ENCODE results near the gene SBK1.
A peak's percentile ranks its signal among the peaks of the same experiment; 100 is the strongest.

The SBK1 gene

DNA sequence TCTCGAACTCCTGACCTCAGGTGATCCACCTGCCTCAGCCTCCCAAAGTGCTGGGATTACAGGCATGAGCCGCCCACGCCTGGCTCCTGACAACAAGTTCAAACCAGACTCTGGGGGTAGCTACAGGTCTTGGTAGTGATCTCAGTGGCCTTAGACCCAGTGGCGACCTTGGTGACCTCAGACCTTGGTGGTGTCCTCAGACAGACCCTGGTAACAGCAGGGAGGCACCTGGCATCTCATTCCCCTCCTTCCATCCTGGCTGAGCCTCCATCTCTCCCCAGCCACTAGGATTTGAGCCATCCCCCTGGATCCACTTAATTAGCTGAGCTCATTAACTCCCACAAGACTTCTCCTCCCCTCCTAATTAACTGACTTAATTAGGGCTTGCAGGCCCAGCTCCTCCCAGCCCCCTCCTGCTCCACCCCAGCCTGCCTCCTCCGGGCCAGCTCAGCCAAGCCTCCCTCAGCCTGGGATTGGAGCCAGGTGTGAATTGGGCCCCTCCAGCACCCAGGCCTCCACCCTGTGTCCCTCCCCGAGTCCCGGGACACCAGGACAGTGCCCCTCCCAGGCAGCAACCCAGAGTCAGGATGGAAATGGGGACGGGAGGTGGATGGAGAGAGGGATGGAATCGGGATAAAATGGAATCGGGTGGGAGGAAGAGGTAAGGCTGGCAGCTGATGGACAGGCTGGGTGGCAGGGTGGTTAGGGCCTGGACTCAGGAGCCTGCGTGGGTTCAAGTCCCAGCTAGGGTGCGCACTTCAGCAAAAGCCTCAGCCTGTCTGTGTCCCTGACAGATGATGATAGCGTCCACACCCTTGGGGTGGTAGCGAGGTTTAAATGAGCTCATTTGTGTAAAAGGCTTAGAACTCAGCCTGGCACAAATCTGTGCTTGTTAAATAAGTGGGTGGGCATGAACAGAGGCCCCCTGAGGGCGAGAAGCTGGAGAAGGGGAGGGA, 11.2 kb upstream of the SBK1 start:
- peak in 12 of 56 donors; percentile 8 to 66 (median 27) for DNase-seq

DNA sequence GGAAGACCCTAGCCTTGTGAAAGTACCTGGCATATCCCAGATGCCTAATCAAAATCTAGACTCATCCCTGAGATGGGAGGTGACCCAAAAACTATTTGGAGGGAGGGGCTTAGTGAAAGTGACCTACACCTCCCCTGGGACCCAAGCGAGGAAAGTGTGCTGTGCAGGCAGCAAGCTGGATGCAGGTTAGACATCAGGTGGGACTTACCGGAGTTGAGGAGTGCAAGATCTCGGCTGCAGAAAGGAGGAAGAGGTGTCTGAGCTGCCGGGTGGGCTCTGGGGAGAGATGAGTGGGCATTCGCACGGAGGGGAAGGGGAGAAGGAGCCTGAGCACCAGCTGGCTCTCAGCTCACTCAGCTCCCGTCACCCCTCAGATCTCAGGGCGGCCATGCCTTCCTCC, 10.3 kb upstream of the SBK1 start:
- DNase-seq, result no peak

GRCh38 chr16:28283173-28283572, 9.2 kb upstream of the SBK1 start:
- no peak for DNase-seq

- DNase-seq, result peak in 6 of 56 donors; percentile 7 to 28 (median 18)
Observed at GRCh38 chr16:28283798-28284577, 8.3 kb upstream of the SBK1 start.

- DNase-seq, result no peak
Observed at GRCh38 chr16:28285649-28286048, 6.7 kb upstream of the SBK1 start.

- no peak for DNase-seq
Observed at GRCh38 chr16:28288114-28288513, 4.2 kb upstream of the SBK1 start.

DNA sequence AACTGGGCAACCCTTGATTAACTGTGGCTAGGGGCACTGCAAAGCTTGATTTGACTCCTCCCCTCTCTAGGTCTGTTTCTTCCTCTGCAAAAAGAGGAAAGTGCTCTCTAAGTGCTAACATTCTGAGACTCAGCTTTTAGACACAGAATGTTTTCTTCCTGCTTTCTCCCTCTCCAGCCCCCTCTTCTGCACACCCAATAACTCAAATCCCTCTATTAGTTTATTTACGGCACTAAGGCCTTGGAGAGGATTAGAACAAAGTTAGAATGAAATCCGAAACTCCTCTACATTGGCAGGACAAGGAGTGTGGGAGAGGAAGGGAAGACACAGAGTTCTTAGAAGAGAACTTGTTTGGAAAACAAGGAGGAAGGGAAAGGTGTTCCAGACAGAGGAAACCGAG, 3.3 kb upstream of the SBK1 start:
- DNase-seq, result no peak

GRCh38 chr16:28289939-28290858, 2.1 kb upstream of the SBK1 start:
- DNase-seq, result no peak

- no peak for DNase-seq
Observed at GRCh38 chr16:28290859-28291254, 1.5 kb upstream of the SBK1 start.

- DNase-seq, result peak in 9 of 56 donors; percentile 10 to 35 (median 19)
Observed at GRCh38 chr16:28292731-28293600, 641 bp downstream of the SBK1 start.

GRCh38 chr16:28293601-28293960, 1.3 kb downstream of the SBK1 start:
- DNase-seq, result no peak

DNA sequence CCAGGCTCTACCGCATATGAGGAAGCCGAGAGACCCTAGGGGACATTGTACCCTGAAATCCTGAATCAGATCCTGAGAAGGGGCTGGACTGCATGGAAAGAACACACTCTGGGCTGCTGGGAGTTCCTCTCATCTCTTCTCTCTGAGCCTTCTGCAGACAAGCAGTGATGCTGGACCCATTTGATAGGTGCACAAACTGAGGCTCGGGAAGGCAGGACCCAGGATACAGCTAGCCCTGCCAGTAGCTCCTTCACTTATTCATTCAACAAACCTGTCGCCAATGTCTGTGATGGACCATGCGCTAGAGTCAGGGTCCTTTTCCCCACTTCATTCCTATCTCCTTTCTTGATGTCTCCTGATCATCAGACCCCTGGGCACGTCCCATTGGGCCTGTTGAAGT, 1.9 kb downstream of the SBK1 start:
- no peak for DNase-seq

DNA sequence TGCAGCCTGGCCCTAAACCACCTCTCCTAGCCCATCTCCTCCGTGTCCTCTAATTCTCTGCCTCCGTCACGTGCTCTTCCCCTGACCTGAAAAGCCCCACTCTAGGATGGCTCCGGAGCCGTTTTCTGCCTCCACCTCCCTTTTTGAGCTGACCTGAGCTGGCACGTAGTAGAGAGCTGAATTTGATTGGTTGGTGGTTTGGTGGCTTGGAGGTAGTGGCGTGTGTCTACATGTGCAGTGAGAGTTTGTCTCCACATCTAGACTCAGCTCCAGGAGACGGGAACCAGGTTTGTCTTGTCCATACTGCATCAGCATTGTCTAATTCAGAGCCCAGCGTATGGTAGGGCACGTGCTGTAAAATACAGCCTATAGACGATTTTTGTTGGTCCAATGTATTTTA, 3.0 kb downstream of the SBK1 start:
- no peak for DNase-seq

DNA sequence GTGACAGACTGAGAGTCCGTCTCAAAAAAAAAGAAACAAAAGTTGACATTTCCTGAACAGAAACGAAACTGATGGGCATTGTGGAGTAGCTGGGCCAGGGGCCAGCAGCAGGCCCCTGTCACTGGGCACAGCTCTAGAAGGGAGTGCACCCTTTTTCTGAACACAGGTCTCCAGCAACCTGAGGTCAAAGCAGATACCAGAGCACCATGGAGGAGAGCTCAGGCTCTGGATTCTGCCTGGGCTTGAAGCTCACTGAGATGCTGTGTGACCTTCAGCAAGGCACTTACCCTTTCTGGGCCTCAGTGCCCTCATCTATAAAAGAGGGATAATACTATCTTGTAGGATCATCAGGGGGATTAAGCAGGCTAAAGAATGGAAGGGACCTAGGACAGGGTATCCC, 5.0 kb downstream of the SBK1 start:
- no peak for DNase-seq

DNA sequence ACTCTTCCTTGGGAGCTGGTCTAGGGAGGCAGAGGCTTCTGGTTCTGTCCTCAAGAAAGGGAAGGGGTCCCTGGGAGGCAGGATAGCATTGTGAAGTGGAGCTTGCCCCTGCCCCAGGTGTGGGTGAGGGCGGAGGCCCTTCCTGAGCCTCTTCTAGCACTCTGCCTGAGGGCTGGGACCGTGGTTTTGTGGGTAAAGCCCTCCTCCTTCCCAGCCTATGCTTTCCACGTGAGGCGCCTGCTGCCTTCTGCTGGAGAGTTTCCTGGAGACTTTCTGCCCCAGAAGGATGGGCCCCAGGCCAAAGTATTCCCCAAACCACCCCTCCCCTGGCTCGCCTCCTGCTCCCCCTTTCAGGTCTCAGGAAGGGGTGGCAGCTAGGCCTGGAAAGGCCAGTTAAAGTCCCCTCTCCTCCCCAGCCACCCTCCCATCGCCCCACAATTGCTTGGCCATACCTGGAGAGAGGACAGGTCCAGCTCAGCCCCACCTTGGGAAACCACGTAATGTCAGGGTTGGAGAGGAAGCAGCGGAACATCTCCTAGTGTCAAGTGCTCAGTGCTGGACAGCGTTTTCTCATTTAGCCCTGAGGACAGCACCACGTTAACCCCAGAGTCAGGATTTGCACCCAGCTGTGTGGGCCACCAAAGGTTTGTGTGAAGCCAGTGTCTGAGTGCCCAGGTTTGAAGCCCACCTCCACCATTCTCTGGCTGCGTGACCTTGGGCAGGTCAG, 5.6 kb downstream of the SBK1 start:
- DNase-seq, result no peak

DNA sequence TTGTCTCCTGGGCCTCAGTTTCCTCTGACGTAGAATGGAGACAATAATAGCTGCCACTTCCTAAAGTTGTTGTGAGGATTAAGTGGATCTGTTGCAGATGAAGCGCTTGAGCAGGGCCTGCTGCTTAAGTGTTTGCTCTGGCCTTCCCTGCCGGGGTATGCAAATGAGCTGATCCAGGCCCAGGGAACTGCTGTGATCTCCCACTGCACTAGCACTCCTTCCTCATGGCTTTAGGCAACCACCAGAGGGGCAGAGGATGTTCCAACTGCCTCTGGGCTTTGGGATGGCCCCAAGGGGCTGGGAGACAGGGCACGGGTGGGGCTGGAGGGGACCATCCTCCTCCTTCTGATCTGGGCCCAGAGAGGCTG, 6.2 kb downstream of the SBK1 start:
- no peak for DNase-seq

DNA sequence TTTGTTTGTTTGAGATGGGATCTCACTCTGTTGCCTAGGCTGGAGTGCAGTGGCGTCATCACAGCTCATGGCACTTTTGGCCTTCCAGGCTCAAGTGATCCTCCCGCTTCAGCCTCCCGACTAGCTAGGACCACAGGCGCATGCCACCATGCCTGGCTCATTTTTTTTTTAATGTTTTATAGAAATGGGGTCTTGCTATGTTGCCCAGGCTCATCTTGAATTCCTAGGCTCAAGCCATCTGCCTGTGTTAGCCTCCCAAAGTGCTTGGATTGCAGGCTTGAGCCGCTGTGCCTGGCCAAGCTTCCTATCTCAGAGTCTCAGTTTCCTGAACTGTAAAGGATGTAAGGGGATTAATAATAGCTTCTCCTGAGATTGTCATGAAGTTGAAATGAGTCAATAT, 8.0 kb downstream of the SBK1 start:
- DNase-seq, result no peak

DNA sequence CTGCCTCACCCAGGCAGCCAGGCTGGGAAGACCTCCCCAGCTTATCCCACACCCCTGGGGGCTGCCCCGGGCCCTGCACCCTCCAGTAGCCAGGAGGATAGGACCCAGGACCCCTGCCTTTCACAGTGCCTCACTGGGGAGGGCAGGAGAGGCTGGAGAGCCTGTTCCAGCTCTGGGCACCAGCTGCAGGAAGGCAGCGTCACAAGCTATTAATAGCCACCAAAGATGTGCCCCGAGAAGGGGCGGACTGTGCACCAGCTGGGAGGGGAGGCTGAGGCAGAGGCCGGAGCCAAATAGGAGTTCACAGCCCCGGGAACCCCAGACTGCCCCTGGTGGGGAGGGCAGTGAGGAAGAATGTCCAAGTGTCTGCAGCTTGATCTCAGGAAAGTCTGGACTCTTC, 8.8 kb downstream of the SBK1 start:
- peak in 1 of 56 donors; percentile 50 for DNase-seq

GRCh38 chr16:28301620-28302019, 9.3 kb downstream of the SBK1 start:
- DNase-seq, result no peak

DNA sequence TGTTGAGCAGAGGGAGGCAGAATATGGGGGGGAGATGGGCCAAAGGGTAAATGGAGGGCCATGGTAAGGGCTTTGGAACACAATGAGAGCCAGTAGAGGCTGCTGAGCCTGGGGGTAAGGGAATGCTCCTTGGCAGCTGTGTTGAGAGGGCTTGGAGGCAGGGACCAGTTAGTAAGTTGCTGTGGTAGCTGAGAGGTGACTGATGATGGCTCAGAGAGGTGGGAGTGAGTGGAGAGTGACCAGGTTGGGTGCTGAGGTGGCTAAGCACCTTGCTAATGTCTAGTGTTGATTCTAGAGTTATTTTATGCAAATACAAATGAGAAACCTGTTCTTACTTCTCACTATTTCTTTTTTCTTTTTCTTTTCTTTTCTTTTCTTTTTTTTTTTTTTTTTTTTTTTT, 10.8 kb downstream of the SBK1 start:
- no peak for DNase-seq
